Measurements from ENCODE around the gene KLHL22. TPM values are rescaled to one million over a fixed set of nuclear protein-coding genes. Genes with fewer than 3 reads are reported as not detected.

Gene KLHL22
- total RNA-seq, 5 donors from 2014 or later (not counting 1 experiment from before 2014, with no cell fraction given), result 42.0 to 57.8 (median 47.1) TPM

- no peak overlapping the region for H3K27ac ChIP-seq (ENCODE audit: low read length)
- peaks cover 9 to 60% of the 10 kb centered on the region in 2 experiments for H3K27me3 ChIP-seq (replicated peaks in 1 of 2; ENCODE audit: control insufficient read depth in 2 of 2, extremely low read depth in 1 of 2, insufficient read depth in 2 of 2, low read length in 1 of 2)
- WGBS (ENCODE audit: insufficient coverage), result 43% methylated on average over 59 of the region's 59 CpGs
- H3K4me3 ChIP-seq (ENCODE audit: control insufficient read depth in 1 of 2, extremely low read depth in 1 of 2, low read length in 1 of 2), result peak overlapping the region in 1 of 2 donors; percentile 62
- ChIA-PET POLR2A (no interaction called here), CTCF (no interaction called here)
- Mint-ChIP-seq H3K27ac (no peak overlapping the region), H3K9me3 (no peaks in the 10 kb centered on the region), H3K27me3 (peaks cover 0 to 28% of the 10 kb centered on the region in 2 donors), H3K36me3 (no peaks in the 10 kb centered on the region), H3K4me1 (peaks cover 10 to 23% (median 20%) of the 10 kb centered on the region in 3 donors), H3K4me3 (peak overlapping the region; percentile 54 to 70 (median 56))
- no peak for ATAC-seq (replicated peaks in 1 of 4)
- H3K9me3 ChIP-seq, result no peaks in the 10 kb centered on the region
- H3K36me3 ChIP-seq (ENCODE audit: control insufficient read depth in 2 of 2, extremely low read depth in 1 of 2, insufficient read depth in 1 of 2, low read length in 1 of 2), result no peaks in the 10 kb centered on the region
- H3K4me1 ChIP-seq (ENCODE audit: control insufficient read depth in 1 of 2, extremely low read depth in 1 of 2, insufficient read depth in 2 of 2, low read length in 2 of 2), result peaks cover 16 to 34% of the 10 kb centered on the region in 2 experiments
- peak in 1 of 35 experiments; percentile 16 for DNase-seq
Observed at GRCh38 chr22:20424932-20425565, 70.5 kb downstream of the KLHL22 start.

- Mint-ChIP-seq H3K27ac (no peak overlapping the region), H3K36me3 (no peaks in the 10 kb centered on the region), H3K4me1 (peaks cover 10 to 23% (median 18%) of the 10 kb centered on the region in 3 donors), H3K27me3 (peaks cover 0 to 28% of the 10 kb centered on the region in 2 donors), H3K4me3 (peak overlapping the region in 1 of 3 donors; percentile 70), H3K9me3 (no peaks in the 10 kb centered on the region)
- no peaks in the 10 kb centered on the region for H3K9me3 ChIP-seq
- DNase-seq, result no peak
- no peaks in the 10 kb centered on the region for H3K36me3 ChIP-seq (ENCODE audit: control insufficient read depth in 2 of 2, extremely low read depth in 1 of 2, insufficient read depth in 1 of 2, low read length in 1 of 2)
- peaks cover 11 to 29% of the 10 kb centered on the region in 2 experiments for H3K4me1 ChIP-seq (ENCODE audit: control insufficient read depth in 1 of 2, extremely low read depth in 1 of 2, insufficient read depth in 2 of 2, low read length in 2 of 2)
- H3K27me3 ChIP-seq (replicated peaks in 1 of 2; ENCODE audit: control insufficient read depth in 2 of 2, extremely low read depth in 1 of 2, insufficient read depth in 2 of 2, low read length in 1 of 2), result peaks cover 9 to 55% of the 10 kb centered on the region in 2 experiments
- POLR2A ChIA-PET, result no interaction called here
- H3K4me3 ChIP-seq (ENCODE audit: control insufficient read depth in 1 of 2, extremely low read depth in 1 of 2, low read length in 1 of 2), result no peak overlapping the region
- CTCF ChIA-PET, result no interaction called here
- no peak overlapping the region for H3K27ac ChIP-seq (ENCODE audit: low read length)
- no peak for ATAC-seq (replicated peaks in 1 of 4)
- 96% methylated on average over 9 of the region's 15 CpGs for WGBS (ENCODE audit: insufficient coverage)
Observed at GRCh38 chr22:20424568-20424931, 71.0 kb downstream of the KLHL22 start.

GRCh38 chr22:20423906-20424551 is 71.6 kb downstream of the KLHL22 start:
- Mint-ChIP-seq H3K9me3 (no peaks in the 10 kb centered on the region), H3K36me3 (no peaks in the 10 kb centered on the region), H3K27me3 (peaks cover 0 to 27% of the 10 kb centered on the region in 2 donors), H3K4me3 (peak overlapping the region in 1 of 3 donors; percentile 38), H3K4me1 (peaks cover 9 to 21% (median 15%) of the 10 kb centered on the region in 3 donors), H3K27ac (no peak overlapping the region)
- ChIA-PET POLR2A (no interaction called here), CTCF (no interaction called here)
- H3K27me3 ChIP-seq (replicated peaks in 1 of 2; ENCODE audit: control insufficient read depth in 2 of 2, extremely low read depth in 1 of 2, insufficient read depth in 2 of 2, low read length in 1 of 2), result peaks cover 9 to 52% of the 10 kb centered on the region in 2 experiments
- no peaks in the 10 kb centered on the region for H3K36me3 ChIP-seq (ENCODE audit: control insufficient read depth in 2 of 2, extremely low read depth in 1 of 2, insufficient read depth in 1 of 2, low read length in 1 of 2)
- 81% methylated on average over 21 of the region's 31 CpGs for WGBS (ENCODE audit: insufficient coverage)
- H3K27ac ChIP-seq (ENCODE audit: low read length), result no peak overlapping the region
- no peak for ATAC-seq (replicated peaks in 1 of 4)
- no peaks in the 10 kb centered on the region for H3K9me3 ChIP-seq
- H3K4me3 ChIP-seq (ENCODE audit: control insufficient read depth in 1 of 2, extremely low read depth in 1 of 2, low read length in 1 of 2), result no peak overlapping the region
- no peak for DNase-seq
- H3K4me1 ChIP-seq (ENCODE audit: control insufficient read depth in 1 of 2, extremely low read depth in 1 of 2, insufficient read depth in 2 of 2, low read length in 2 of 2), result peaks cover 9 to 25% of the 10 kb centered on the region in 2 experiments

GRCh38 chr22:20423008-20423905 is 72.3 kb downstream of the KLHL22 start:
- 86% methylated on average over 16 of the region's 20 CpGs for WGBS (ENCODE audit: insufficient coverage)
- Histone ChIP-seq H3K9me3 (no peaks in the 10 kb centered on the region), H3K27ac (ENCODE audit: low read length) (no peak overlapping the region), H3K36me3 (ENCODE audit: control insufficient read depth in 2 of 2, extremely low read depth in 1 of 2, insufficient read depth in 1 of 2, low read length in 1 of 2) (no peaks in the 10 kb centered on the region), H3K27me3 (replicated peaks in 1 of 2; ENCODE audit: control insufficient read depth in 2 of 2, extremely low read depth in 1 of 2, insufficient read depth in 2 of 2, low read length in 1 of 2) (peaks cover 9 to 44% of the 10 kb centered on the region in 2 experiments), H3K4me3 (ENCODE audit: control insufficient read depth in 1 of 2, extremely low read depth in 1 of 2, low read length in 1 of 2) (no peak overlapping the region), H3K4me1 (ENCODE audit: control insufficient read depth in 1 of 2, extremely low read depth in 1 of 2, insufficient read depth in 2 of 2, low read length in 2 of 2) (peaks cover 10 to 22% of the 10 kb centered on the region in 2 experiments)
- ChIA-PET CTCF (no interaction called here), POLR2A (no interaction called here)
- no peaks in the 10 kb centered on the region for H3K9me3 Mint-ChIP-seq
- peaks cover 6 to 17% (median 14%) of the 10 kb centered on the region in 3 donors for H3K4me1 Mint-ChIP-seq
- no peak for ATAC-seq (replicated peaks in 1 of 4)
- peaks cover 0 to 22% of the 10 kb centered on the region in 2 donors for H3K27me3 Mint-ChIP-seq
- no peak for DNase-seq
- H3K4me3 Mint-ChIP-seq, result peak overlapping the region in 1 of 3 donors; percentile 38
- H3K36me3 Mint-ChIP-seq, result no peaks in the 10 kb centered on the region
- H3K27ac Mint-ChIP-seq, result no peak overlapping the region

GRCh38 chr22:20422271-20423007 is 73.2 kb downstream of the KLHL22 start:
- Histone ChIP-seq H3K36me3 (ENCODE audit: control insufficient read depth in 2 of 2, extremely low read depth in 1 of 2, insufficient read depth in 1 of 2, low read length in 1 of 2) (no peaks in the 10 kb centered on the region), H3K4me3 (ENCODE audit: control insufficient read depth in 1 of 2, extremely low read depth in 1 of 2, low read length in 1 of 2) (no peak overlapping the region), H3K4me1 (ENCODE audit: control insufficient read depth in 1 of 2, extremely low read depth in 1 of 2, insufficient read depth in 2 of 2, low read length in 2 of 2) (peaks cover 10 to 27% of the 10 kb centered on the region in 2 experiments), H3K9me3 (no peaks in the 10 kb centered on the region), H3K27ac (ENCODE audit: low read length) (no peak overlapping the region), H3K27me3 (replicated peaks in 1 of 2; ENCODE audit: control insufficient read depth in 2 of 2, extremely low read depth in 1 of 2, insufficient read depth in 2 of 2, low read length in 1 of 2) (peaks cover 5 to 42% of the 10 kb centered on the region in 2 experiments)
- H3K4me1 Mint-ChIP-seq, result peaks cover 7 to 16% (median 12%) of the 10 kb centered on the region in 3 donors
- no peak overlapping the region for H3K4me3 Mint-ChIP-seq
- WGBS (ENCODE audit: insufficient coverage), result 54% methylated on average over 8 of the region's 21 CpGs
- ATAC-seq (replicated peaks in 1 of 4) (no peak), DNase-seq (no peak)
- ChIA-PET CTCF (no interaction called here), POLR2A (no interaction called here)
- H3K9me3 Mint-ChIP-seq, result no peaks in the 10 kb centered on the region
- H3K27ac Mint-ChIP-seq, result no peak overlapping the region
- peaks cover 0 to 20% of the 10 kb centered on the region in 2 donors for H3K27me3 Mint-ChIP-seq
- H3K36me3 Mint-ChIP-seq, result no peaks in the 10 kb centered on the region

GRCh38 chr22:20421507-20421874 is 74.1 kb downstream of the KLHL22 start:
- H3K36me3 ChIP-seq (ENCODE audit: control insufficient read depth in 2 of 2, extremely low read depth in 1 of 2, insufficient read depth in 1 of 2, low read length in 1 of 2), result no peaks in the 10 kb centered on the region
- Mint-ChIP-seq H3K4me3 (no peak overlapping the region), H3K27me3 (peaks cover 0 to 12% of the 10 kb centered on the region in 2 donors), H3K36me3 (no peaks in the 10 kb centered on the region), H3K4me1 (peaks cover 6 to 11% (median 6%) of the 10 kb centered on the region in 3 donors), H3K27ac (no peak overlapping the region), H3K9me3 (no peaks in the 10 kb centered on the region)
- peaks cover 2 to 36% of the 10 kb centered on the region in 2 experiments for H3K27me3 ChIP-seq (replicated peaks in 1 of 2; ENCODE audit: control insufficient read depth in 2 of 2, extremely low read depth in 1 of 2, insufficient read depth in 2 of 2, low read length in 1 of 2)
- H3K4me3 ChIP-seq (ENCODE audit: control insufficient read depth in 1 of 2, extremely low read depth in 1 of 2, low read length in 1 of 2), result no peak overlapping the region
- CTCF ChIA-PET, result no interaction called here
- ATAC-seq (replicated peaks in 1 of 4) (no peak), DNase-seq (no peak)
- no peak overlapping the region for H3K27ac ChIP-seq (ENCODE audit: low read length)
- peaks cover 10 to 27% of the 10 kb centered on the region in 2 experiments for H3K4me1 ChIP-seq (ENCODE audit: control insufficient read depth in 1 of 2, extremely low read depth in 1 of 2, insufficient read depth in 2 of 2, low read length in 2 of 2)
- WGBS (ENCODE audit: insufficient coverage), result 100% methylated on average over 3 of the region's 7 CpGs
- POLR2A ChIA-PET, result no interaction called here
- H3K9me3 ChIP-seq, result no peaks in the 10 kb centered on the region
